ENCODE data around the gene LCE2C. TPM values are rescaled to one million over a fixed set of nuclear protein-coding genes. Genes with fewer than 3 reads are reported as not detected.
"Not testable (repeated sequence)": the region's sequence is repeated elsewhere in the genome, so short reads cannot be mapped to it uniquely, and the experiment has no call there.

Gene LCE2C, protein sequence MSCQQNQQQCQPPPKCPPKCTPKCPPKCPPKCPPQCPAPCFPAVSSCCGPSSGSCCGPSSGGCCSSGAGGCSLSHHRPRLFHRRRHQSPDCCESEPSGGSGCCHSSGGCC
- not detected in 2 replicates for total RNA-seq (2014; rRNA removed; shearing (Covaris generic))

DNA sequence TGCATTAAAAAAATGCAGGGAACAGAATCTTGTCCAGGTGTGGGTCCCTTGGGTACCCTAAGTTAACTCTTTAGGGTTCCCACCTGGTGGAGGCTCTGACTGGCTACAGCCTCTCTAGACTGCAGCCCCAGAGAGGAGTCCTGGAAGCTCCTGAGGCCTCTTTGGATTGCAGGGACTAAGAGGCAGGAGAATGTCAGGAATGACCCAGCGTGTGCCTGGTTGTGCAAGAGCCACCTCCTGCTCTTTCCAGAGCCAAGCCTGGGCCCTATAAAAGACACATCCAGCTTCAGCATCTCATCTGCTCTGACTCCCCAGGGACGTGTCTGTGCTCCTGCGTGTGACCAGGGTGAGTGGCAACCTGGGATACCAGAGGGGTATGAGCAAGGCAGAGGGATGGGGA is at the start of gene LCE2C:
Gene LCE2C (plus strand): TSS at position 297 of the 400 bp plus-strand sequence. CDS start 737 bp downstream, outside the sequence.
- not testable (repeated sequence) for DNase-seq (ENCODE audit: low spot score)

DNA sequence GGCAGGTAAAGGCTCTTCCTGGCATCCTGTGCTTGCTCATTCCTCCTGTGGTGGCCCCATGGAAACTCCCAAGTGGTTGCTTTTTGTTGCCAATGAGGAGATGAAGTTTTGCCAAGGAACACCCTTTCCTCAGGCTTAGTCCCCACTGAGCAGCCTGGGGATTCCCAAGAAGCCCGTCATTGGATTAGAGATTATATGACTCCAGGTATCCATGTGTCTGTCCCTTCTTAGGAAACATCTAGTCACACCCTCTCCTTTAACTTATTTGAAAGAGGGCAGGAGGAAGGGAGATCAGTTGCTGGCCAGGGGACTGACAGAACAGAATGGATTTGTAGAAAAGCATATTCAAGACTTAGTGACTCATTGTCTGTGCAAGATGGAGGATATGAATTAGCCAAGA is 48.3 kb upstream of the LCE2C start:
- DNase-seq (ENCODE audit: low spot score) = peak; percentile 0

DNA sequence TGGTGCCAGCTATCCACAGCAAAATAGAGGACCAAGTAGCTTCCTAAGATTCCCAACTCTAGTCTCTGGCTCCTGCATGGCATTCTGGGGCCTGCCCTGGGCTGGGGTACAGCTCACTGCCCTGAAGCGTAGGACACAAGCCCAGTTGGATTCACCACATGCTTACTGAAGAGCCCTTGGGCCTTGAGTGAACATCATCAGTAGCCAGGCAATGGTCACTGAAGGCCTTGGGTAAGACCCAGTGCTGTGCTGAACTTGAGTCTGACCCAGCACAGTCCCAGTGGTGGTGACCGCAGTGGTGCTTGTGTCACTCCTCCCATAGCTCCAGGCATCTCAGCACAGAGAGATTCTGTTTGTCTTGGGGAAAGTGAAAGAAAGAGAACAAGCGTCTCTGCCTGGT is 44.5 kb upstream of the LCE2C start:
- DNase-seq (ENCODE audit: low spot score) = peak; percentile 1

DNA sequence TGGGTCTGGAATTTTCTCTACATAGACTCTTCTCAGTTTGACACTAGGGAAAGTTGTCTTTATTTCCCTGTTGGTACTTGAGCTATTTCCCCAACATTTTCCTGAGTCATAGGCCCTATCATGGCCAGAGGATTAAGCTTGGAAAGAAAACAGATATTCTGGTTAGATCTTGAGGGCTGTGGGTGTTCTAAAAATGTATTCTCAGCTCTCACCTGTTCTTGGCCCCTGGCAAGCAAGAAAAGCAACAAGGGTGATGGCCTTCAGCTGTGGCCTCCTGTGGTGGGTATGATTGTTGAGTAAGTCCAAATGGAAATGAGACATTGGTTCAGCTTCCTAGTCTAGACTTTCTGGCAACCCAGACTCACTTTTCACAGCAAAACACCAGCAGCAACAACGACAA is 34.7 kb upstream of the LCE2C start:
- no peak for DNase-seq (ENCODE audit: low spot score)

DNA sequence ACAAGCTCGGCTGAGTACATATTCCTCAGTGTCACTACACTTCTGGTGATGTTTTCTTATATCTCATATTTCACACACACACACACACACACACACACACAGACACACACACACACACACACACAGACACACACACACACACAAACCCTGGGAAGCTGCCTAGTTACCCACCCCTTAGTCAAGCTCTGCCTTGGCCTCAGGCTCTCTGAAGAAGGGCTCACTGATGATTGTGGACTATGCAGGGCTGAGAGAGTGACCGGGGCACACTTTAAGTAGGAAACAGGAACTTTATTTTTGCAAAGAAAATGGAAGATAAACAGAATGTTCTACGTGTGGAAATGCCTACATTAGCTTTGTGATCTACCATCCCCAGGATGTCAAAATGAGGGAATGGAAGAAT is 31.1 kb upstream of the LCE2C start:
- no peak for DNase-seq (ENCODE audit: low spot score)

DNA sequence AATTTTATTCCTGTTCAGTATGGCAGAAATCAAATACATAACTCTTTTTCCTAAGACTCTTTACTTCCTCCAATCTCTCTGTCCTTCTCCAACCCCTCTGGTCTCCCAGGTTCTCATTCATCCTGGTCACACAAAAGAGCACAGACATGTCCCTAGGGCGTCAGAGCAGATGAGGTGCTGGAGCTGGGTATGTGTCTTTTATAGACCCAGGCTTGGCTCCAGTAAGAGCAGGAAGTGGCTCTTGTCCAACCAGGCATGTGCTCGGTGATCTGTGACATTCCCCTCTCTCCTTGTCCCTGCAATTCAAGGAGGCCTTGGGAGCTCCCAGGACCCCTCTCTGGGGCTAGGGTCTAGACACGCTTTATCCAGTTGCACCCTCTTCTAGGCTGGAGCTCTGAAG is 29.9 kb upstream of the LCE2C start:
- no peak for DNase-seq (ENCODE audit: low spot score)

DNA sequence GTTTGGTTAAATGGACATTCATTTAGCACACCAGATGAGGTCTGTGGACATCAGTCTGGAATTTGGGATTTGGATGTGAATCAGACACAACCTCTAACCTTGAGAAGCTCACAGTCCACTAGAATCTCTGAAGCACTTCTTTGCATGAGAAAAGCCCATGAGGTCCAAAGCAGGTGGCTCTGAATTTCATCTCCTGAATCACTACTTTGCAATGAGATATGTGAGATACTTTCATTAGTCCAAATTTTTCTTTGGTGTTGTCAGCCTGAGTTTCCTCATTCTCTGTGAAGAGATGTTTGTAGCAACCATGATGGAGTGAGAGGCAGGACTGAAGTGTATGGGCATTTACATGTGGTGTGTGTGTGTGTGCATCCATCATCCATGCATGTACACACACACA is 28.4 kb upstream of the LCE2C start:
- DNase-seq (ENCODE audit: low spot score) = no peak

DNA sequence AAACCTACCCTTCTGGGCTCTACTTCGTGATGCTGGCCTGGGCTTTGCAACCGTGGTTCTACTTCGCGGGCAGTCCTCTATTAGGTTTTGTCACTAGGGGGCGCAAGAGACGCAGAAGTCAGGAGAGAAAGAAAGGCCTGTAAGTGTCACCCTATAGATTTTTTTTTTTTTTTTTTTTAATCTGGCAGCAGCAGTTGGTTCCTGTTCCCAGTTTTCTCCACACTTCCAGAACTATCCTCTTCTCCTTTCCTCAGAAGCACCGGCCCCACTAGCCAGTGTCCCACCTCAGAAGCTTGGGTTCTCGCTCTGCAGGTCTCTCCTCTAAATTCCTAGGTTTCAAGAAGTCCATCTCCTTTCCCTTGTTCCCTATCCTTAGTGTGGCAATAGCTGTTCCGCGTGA is 21.0 kb upstream of the LCE2C start:
- DNase-seq (ENCODE audit: low spot score) = peak; percentile 38

DNA sequence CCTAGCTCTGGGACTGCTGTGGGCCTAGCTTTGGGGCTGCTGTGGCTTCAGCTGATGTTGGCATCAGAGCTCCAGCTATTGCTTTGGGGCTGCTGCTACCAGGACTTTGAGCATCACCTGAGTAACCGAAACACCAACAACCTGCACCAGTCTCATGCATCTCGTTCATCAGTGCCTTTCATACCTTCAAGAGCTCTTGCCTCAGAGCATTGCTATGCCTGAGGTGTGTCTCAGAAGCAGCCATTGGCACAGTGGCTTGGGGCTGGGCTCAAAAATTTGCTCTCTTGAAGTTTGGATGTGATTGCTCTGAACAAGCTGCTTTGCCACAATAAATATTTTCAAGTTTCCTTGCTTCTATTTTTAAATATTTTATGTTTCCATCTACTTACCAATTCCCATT is 18.6 kb upstream of the LCE2C start:
- DNase-seq (ENCODE audit: low spot score) = no peak

DNA sequence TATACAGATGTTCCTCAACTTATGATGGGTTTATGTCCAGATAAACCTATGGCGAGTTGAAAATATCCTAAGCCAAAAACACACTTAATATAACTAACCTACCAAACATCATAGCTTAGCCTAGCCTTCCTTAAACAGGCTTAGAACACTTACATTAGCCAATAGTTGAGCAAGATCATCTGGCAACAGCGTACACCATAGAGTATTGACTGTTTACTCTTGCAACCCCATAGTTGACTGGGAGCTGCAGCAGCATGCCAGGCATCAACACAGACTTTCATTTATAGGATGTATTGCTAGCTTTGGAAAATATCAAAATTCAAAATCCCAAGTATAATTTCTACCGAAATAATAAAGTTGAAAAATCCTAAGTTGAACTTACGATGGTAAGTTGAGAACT is 17.4 kb upstream of the LCE2C start:
- DNase-seq (ENCODE audit: low spot score) = no peak

DNA sequence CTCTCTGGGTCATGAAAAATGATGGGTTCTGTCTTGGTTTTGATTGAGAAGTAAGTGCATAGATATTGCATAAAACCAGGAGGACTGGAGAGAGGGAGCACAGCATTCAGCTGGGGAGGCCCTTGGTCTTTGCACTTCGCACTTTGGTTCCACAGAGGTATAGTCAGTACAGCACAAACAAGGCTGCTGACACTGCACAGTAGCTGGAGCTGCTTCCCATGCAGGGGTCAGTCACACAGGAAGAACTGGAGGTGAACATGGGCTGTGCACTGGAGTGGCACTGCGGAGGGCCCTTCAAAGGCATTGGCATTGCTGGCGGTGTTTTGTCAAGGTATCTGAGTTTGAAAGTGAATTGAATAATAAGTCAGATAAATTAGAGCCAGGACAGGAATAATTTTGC is 16.4 kb upstream of the LCE2C start:
- no peak for DNase-seq (ENCODE audit: low spot score)

DNA sequence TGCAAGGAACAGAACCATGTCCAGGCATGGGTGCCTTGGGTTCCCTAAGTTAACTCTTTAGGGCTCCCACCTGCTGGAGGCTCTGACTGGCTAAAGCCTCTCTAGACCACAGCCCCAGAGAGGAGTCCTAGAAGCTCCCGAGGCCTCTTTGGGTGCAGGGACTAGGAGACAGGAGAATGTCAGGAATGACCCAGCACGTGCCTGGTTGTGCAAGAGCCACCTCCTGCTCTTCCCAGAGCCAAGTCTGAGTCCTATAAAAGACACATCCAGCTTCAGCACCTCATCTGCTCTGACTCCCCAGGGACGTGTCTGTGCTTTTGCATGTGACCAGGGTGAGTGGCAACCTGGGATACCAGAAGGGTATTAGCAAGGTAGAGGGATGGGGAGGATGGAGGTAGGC is 12.0 kb upstream of the LCE2C start, which contains the start of gene LCE2D:
Gene LCE2D (plus strand): TSS at position 283 of the 400 bp plus-strand sequence. CDS start 726 bp downstream, outside the sequence.
- DNase-seq (ENCODE audit: low spot score) = no peak

DNA sequence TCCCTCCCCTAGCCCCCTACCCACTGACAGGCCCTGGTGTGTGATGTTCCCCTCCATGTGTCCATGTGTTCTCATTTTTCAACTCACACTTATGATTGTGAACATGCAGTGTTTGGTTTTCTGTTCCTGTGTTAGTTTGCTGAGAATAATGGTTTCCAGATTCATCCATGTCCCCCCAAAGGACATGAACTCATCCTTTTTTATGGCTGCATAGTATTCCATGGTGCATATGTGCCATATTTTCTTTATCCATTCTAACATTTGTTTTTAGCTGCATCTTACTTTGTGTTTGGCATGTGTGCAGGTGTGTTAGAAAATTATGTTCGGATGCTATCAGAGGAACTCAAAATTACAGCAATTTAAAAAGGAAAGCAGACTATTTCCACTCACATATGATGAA is 8.9 kb upstream of the LCE2C start:
- not testable (repeated sequence) for DNase-seq (ENCODE audit: low spot score)

DNA sequence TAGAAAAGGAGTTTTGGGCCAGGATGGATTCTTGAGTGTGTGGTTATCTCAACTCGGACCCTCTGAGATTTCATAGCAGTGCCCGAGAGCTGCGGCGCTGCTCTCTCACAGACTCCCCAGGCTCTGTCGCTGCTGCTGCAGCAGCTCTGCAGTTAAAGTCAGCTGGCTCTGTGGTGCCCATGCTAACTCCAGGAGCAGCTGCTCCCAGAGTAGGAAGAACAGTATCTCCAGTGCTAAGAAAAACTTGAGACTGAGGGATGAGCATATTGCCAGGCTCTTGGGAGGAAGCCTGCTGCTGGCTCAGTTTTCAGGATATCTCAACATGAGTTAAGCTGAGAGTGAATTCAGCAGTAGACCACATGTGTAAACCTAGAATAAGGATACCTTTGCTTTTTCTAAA is 7.4 kb upstream of the LCE2C start:
- no peak for DNase-seq (ENCODE audit: low spot score)

DNA sequence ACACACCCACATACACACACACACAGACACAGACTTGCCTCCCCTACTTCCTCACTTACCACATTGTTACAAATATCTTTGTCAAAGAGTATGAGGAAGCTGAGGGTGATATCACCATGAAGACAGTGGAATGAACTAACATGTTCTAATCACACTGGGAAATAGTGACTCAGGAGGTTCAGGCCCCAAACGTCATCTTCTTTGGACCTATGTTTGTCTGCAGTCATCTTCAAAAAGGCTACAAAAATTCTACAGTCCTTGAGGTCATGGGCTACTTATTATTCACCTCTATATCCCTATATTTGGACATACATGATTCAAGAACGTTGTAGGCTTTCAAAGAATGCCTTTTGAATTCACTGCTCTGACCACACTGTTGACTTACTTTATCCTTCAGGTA is 2.1 kb upstream of the LCE2C start:
- DNase-seq (ENCODE audit: low spot score) = no peak

DNA sequence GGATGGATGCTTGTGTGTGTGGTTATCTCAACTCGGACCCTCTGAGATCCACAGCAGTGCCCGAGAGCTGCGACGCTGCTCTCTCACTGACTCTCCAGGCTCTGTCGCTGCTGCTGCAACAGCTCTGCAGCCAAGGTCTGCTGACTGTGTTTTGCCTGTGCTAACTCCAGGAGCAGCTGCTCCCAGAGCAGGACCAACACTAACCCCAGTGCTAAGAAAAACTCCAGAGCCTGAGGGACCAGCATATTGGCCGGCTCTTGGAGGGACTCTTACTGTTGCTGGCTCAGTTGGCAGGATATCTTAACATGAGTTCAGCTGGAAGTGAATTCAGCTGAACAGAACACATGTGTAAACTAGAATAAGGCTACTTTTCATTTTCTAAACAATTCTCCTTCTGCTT is 4.4 kb downstream of the LCE2C start:
- no peak for DNase-seq (ENCODE audit: low spot score)

DNA sequence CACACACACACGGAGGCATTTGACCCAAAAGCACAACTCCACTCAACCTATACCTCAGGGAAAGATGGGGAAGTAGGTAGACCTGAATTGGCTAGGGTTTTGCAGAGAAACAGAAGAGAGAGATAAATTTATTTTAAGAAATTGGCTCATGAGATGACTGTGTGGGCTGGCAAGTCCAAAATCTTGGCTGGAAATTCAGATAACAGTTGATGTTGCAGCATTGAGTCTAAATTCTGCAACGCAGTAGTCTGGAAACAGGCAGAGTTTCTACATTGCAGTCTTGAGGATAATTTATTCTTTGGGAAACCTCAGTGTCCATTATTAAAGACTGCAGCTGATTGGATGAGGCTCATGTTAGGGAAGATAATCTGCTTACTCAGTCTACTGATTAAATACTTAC is 6.5 kb downstream of the LCE2C start:
- no peak for DNase-seq (ENCODE audit: low spot score)

DNA sequence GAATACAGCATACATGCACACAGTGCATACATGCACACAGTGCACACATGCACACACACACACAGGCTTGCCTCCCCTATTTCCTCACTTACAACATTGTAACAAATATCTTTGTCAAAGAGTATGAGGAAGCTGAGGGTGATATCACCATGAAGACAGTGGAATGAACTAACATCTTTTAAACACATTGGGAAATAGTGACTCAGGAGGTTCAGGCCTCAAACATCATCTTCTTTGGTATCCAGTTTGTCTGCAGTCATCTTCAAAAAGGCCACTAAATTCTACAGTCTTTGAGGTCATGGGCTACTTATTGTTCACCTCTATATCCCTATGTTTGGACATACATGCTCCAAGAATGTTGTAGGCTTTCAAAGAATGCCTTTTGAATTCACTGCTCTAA is 8.8 kb downstream of the LCE2C start:
- DNase-seq (ENCODE audit: low spot score) = no peak

DNA sequence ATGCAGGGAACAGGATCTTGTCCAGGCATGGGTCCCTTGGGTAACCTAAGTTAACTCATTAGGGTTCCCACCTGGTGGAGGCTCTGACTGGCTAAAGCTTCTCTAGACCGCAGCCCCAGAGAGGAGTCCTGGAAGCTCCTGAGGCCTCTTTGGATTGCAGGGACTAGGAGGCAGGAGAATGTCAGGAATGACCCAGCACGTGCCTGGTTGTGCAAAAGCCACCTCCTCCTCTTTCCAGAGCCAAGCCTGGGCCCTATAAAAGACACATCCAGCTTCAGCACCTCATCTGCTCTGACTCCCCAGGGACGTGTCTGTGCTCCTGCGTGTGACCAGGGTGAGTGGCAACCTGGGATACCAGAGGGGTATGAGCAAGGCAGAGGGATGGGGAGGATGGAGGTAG is 10.7 kb downstream of the LCE2C start, which contains the start of gene LCE2B:
Gene LCE2B (plus strand): TSS at position 301 of the 400 bp plus-strand sequence. CDS start 721 bp downstream, outside the sequence.
- not testable (repeated sequence) for DNase-seq (ENCODE audit: low spot score)

DNA sequence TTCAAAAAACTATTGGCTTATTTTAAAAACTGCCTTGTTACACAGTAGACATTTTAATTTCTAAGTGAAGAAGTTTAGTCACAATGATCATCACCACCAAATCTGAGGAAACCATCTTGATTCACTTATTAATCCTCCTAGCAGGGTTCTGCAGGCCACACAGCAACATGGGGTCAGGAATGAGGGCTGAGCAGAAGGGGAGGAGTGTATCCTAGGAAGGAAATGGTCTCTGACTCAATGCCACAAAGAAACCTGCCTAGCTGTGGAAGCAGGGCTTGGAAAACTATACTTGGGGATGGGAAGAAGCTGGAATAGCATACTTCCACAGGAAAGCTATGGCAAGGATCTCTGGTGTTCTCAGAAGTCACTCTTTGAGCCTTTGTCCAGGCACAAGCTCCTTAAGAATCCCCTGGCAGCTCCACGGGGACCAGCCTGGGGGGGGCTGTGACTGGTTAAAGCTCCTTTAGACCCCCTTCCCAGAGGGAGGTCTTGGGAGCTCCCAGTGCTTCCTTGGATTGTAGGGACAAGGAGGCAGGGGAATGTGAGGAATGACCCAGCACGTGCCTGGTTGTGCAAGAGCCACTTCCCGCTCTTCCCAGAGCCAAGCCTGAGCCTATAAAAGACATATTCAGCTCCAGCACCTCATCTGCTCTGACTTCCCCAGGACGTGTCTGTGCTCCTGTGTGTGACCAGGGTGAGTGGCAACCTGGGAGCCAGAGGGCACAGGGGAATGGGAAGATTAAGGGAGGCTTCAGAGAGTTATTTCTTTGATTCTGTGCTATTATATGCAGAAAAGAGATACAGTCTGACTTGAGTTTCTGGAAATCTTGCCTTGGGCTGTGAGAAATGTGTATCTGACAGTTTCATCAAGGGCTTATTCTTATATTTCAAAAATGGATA is 22.9 kb downstream of the LCE2C start, which contains the start of gene LCE2A:
Gene LCE2A (plus strand): TSS at position 645 of the 900 bp plus-strand sequence. CDS start 557 bp downstream, outside the sequence.
- DNase-seq (ENCODE audit: low spot score) = no peak

DNA sequence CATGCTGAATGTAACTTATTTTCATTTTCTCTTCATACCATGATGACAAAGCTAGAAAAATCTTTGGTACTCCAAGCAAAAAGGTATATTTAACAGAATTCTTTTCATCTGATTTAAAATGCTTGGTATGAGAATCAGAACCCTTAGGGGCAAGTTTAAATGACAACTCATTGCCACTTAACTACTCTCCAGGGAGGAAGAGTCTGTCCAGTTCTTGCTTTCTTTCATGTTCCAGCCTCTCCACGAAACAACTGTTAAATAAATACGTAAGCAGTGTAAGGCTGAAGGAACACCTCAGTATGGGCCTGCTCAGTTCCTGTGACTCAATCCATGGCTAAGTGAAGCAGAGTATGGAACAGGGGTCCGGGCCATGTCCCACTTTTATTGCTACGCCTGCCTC is 24.7 kb downstream of the LCE2C start:
- DNase-seq (ENCODE audit: low spot score) = no peak

DNA sequence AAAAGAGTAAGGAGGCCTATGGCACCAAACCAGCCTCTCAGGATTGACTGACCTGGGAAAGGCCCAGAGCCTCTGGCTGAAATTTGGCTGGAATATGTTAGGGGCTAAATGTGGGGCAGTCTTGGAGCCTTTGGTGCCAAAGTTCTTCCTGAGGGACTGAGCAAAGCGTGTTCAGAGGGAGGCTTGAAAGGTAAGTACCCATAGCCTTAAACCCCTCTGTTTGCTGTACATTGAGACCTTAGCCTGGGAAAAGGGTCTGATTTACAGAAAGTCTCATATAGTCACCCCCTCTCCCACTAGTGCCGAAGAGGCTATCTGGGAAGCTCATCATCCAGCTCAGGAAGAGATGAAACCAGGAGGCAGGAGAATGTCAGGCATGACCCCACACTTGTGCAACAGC is 32.8 kb downstream of the LCE2C start, which contains the start of gene LCE4A:
Gene LCE4A (plus strand): TSS at position 301 of the 400 bp plus-strand sequence. CDS start 916 bp downstream, outside the sequence.
- no peak for DNase-seq (ENCODE audit: low spot score)

DNA sequence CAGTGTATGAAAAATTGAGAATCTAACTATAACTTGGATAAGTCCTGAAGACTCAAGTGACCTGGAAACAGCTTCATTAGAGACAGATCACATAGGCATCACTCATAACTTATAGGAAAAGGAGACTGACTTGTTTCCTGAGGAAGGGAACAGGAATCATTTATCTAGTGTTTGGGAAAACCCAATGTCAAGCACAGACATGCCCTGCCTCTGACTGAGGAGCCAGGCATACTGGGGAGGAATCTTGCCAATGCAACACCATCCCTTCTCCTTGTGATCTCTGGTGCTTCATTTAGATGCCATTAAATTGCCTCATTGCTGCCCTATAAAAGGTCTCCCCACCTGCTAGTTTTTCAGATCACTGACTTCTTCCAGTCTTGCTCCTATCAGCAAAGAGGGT is 43.2 kb downstream of the LCE2C start:
- DNase-seq (ENCODE audit: low spot score) = no peak

Data from H4 (cell line).